GM18511 (cell line): ENCODE results near the gene PDAP1.
"Not testable (repeated sequence)": the region's sequence is repeated elsewhere in the genome, so short reads cannot be mapped to it uniquely, and the experiment has no call there.

Experiments used
- ATAC-seq: cut with Tn5 transposase; IDR thresholded peaks from one replicate; pipeline ENCODE4 v1.9.1; 2021; ENCODE audit warnings: mild to moderate bottlenecking, moderate library complexity; ENCODE audit not compliant: unreplicated experiment

The PDAP1 gene

GRCh38 chr7:99357701-99358490 lies 50.5 kb downstream of the PDAP1 start:
- no peak for ATAC-seq

GRCh38 chr7:99355098-99355497 lies 53.3 kb downstream of the PDAP1 start:
- ATAC-seq = no peak

GRCh38 chr7:99352247-99352646 lies 56.1 kb downstream of the PDAP1 start:
- ATAC-seq = no peak

- ATAC-seq = not testable (repeated sequence)
Observed at GRCh38 chr7:99350641-99351040, 57.8 kb downstream of the PDAP1 start.
